Measurements from ENCODE around the gene DUSP1.

GRCh38 chr5:172720655-172721054 lies 50.3 kb downstream of the DUSP1 start:
- no peak for TF ChIP-seq ELF4 (IDR thresholded peaks at IDR 0.05)
- TF ChIP-seq FOXA1 (IDR thresholded peaks at IDR 0.05) = no peak
- no peak for TF ChIP-seq SUZ12 (IDR thresholded peaks at IDR 0.05)
- TF ChIP-seq BHLHE40 (IDR thresholded peaks at IDR 0.05; ENCODE audit: borderline replicate concordance) = no peak
- TF ChIP-seq TARDBP (IDR thresholded peaks at IDR 0.05) = no peak
- TF ChIP-seq SP1 (IDR thresholded peaks at IDR 0.05) = no peak
- TF ChIP-seq ARNT (IDR thresholded peaks at IDR 0.05) = no peak
- TF ChIP-seq FOXK2 (IDR thresholded peaks at IDR 0.05) = no peak

All from HEK293T (cell line).